Gastroesophageal sphincter (tissue), 4 donors: ENCODE data around the gene KCNK2. TPM values are rescaled to one million over a fixed set of nuclear protein-coding genes. Genes with fewer than 3 reads are reported as not detected.

Experiments
- ATAC-seq: fragments of 150-250 bp; one replicate; pipeline ENCODE4 v1.9.1; 2016; ENCODE audit warnings: mild to moderate bottlenecking, moderate library complexity
- H3K27ac ChIP-seq, 4 donors: fragments of 200-600 bp; sonication (generic) in 3 of 4; 1 replicate in 3 of 4; 2 replicates in 1 of 4; pipeline ENCODE4 v1.5.1; 2016 to 2019
- H3K27me3 ChIP-seq: fragments of 200-600 bp; sonication (generic); one replicate; pipeline ENCODE4 v1.5.1; 2019
- H3K36me3 ChIP-seq, 2 donors: fragments of 200-600 bp; sonication (generic); one replicate each; pipeline ENCODE4 v1.5.1; 2019; ENCODE audit warnings: control low read depth in 1 of 2
- H3K4me1 ChIP-seq, 3 donors: fragments of 200-600 bp; sonication (generic); 1 replicate in 2 of 3; 2 replicates in 1 of 3; pipeline ENCODE4 v1.5.1; 2016 to 2019; ENCODE audit warnings: control low read depth in 2 of 3
- H3K4me3 ChIP-seq, 2 donors: fragments of 200-600 bp; sonication (generic); one replicate each; pipeline ENCODE4 v1.5.1; 2019; ENCODE audit warnings: mild to moderate bottlenecking in 1 of 2, moderate library complexity in 1 of 2
- H3K9me3 ChIP-seq, 3 donors: fragments of 200-600 bp; sonication (generic); one replicate each; pipeline ENCODE4 v1.5.1; 2017 to 2019; ENCODE audit warnings: control low read depth in 2 of 3
- EP300 ChIP-seq: sonication (generic); formaldehyde crosslinking; IDR thresholded peaks from one replicate; pipeline ENCODE4 v1.6.1; 2017; ENCODE audit warnings: antibody characterized with exemption, mild to moderate bottlenecking
- POLR2A ChIP-seq, 2 donors: fragments of 450-650 bp; IDR thresholded peaks; one replicate each; pipeline ENCODE4 v1.6.1; 2017; ENCODE audit warnings: antibody characterized with exemption in 2 of 2, mild to moderate bottlenecking in 2 of 2, moderate library complexity in 1 of 2
- POLR2AphosphoS5 ChIP-seq: sonication (generic); formaldehyde crosslinking; IDR thresholded peaks from one replicate; pipeline ENCODE4 v1.6.1; 2017; ENCODE audit warnings: antibody characterized with exemption
- WGBS, 2 donors: methylation state at CpG; one replicate each; pipeline ENCODE4 v1.1.5; 2018; ENCODE audit warnings: low coverage in 1 of 2; 5-methylcytosine and 5-hydroxymethylcytosine counted together
- total RNA-seq, 4 donors: library from RNA; depleted of rRNA; stranded (reverse); fragments of >200 nt; gene quantifications; one replicate each; pipeline ENCODE4 v1.1.0, GENCODE V29; 2016
- TF ChIP-seq, protein P1 (sequence below), 4 experiments: fragments of 200-600 bp in 2 of 4; fragments of 450-650 bp in 2 of 4; sonication (generic) in 1 of 4; IDR thresholded peaks; one replicate each; pipeline ENCODE4 v1.5.1; 2017 to 2019; ENCODE audit warnings: antibody characterized with exemption in 4 of 4, mild to moderate bottlenecking in 2 of 4, moderate library complexity in 2 of 4

KCNK2 gene
- total RNA-seq, 4 donors from 2014 or later = 1.1 to 3.7 (median 1.6) TPM

DNA sequence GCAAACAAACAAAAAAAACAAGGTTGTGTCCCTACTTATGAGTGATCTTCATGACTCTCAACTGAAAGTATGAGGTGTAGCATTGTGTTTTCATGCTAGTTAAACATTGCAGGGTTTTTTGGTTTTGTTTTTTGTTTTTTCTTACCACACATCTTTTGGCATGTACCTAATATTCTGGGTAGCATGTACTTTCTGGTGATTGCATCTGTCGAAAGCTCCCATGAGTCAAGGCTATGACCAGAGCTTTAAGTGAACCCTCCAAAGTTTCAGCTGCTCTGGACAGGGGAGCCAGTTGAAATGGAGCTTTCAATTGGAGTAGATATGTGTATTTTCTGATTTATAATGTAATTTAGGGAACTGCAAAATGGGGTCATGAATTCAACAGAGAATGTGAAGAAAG, 115.5 kb downstream of the KCNK2 start:
- 100% methylated on average over 1 of the region's 1 CpG; no CpG with 5 or more reads in 1 of the 2 donors for WGBS, 2 donors
- no peak for ATAC-seq

DNA sequence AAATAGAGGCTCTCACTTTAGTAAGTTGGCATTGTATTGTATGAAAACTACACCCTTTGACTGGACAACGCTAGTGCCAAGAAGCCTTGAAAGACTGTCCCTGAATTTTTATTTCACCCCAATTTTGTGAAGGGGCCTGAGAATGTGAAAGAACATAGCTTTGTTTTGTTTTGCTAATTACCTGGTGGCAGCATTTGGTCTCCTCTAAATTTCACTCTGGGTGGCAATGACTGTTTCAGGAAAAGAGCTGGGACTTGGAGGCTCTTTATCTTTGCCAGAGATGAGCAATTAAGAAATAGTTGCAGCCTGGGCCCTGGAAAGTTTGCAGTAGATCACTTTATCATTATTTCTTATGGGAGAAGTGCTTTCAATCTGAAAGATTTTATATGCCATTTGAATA, 117.6 kb downstream of the KCNK2 start:
- Histone ChIP-seq H3K27me3 (no peaks in the 10 kb centered on the region), H3K9me3 (no peaks in the 10 kb centered on the region), H3K4me3 (no peak overlapping the region), H3K36me3 (no peaks in the 10 kb centered on the region), H3K4me1 (no peaks in the 10 kb centered on the region), H3K27ac (no peak overlapping the region)
- TF ChIP-seq POLR2A (IDR thresholded peaks at IDR 0.05) = no peak
- TF ChIP-seq EP300 = no peak
- TF ChIP-seq, protein P1, sequence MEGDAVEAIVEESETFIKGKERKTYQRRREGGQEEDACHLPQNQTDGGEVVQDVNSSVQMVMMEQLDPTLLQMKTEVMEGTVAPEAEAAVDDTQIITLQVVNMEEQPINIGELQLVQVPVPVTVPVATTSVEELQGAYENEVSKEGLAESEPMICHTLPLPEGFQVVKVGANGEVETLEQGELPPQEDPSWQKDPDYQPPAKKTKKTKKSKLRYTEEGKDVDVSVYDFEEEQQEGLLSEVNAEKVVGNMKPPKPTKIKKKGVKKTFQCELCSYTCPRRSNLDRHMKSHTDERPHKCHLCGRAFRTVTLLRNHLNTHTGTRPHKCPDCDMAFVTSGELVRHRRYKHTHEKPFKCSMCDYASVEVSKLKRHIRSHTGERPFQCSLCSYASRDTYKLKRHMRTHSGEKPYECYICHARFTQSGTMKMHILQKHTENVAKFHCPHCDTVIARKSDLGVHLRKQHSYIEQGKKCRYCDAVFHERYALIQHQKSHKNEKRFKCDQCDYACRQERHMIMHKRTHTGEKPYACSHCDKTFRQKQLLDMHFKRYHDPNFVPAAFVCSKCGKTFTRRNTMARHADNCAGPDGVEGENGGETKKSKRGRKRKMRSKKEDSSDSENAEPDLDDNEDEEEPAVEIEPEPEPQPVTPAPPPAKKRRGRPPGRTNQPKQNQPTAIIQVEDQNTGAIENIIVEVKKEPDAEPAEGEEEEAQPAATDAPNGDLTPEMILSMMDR (IDR thresholded peaks at IDR 0.05) = no peak
- TF ChIP-seq POLR2AphosphoS5 = no peak
- no peak for ATAC-seq
- 78 to 80% methylated on average over 1 of the region's 1 CpG for WGBS, 2 donors

More for the DNA sequence above, 115.5 kb downstream of the KCNK2 start:
- Histone ChIP-seq H3K4me3 (no peak overlapping the region), H3K4me1 (no peaks in the 10 kb centered on the region), H3K27me3 (no peaks in the 10 kb centered on the region), H3K27ac (no peak overlapping the region), H3K9me3 (no peaks in the 10 kb centered on the region), H3K36me3 (no peaks in the 10 kb centered on the region)
- TF ChIP-seq, protein P1 (IDR thresholded peaks at IDR 0.05) = no peak
- TF ChIP-seq POLR2AphosphoS5 (no peak), EP300 (no peak), POLR2A (IDR thresholded peaks at IDR 0.05) (no peak)

DNA sequence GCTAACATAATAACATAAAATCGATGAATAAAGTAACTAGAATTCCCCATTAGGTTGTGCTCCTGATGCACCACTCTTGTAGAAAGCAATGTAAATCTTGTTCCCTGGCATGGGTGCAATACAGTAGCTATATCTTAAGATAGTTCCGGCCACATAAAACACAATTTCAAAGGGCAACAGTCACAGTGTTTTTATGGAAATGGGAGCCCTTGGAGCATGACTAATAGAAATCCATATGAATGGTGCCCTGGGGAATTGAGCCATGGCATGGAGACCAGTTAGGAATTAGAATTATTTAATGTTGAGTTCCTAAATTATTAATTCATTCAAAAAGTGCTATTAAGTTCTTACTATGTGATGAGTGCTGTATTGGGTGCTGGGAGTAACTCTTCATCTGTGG, 118.7 kb downstream of the KCNK2 start:
- ATAC-seq = no peak
- Histone ChIP-seq H3K4me3 (no peak overlapping the region), H3K9me3 (no peaks in the 10 kb centered on the region), H3K4me1 (no peaks in the 10 kb centered on the region), H3K36me3 (no peaks in the 10 kb centered on the region), H3K27ac (no peak overlapping the region), H3K27me3 (no peaks in the 10 kb centered on the region)
- 76 to 79% methylated on average over 2 of the region's 2 CpGs for WGBS, 2 donors
- TF ChIP-seq EP300 = no peak

DNA sequence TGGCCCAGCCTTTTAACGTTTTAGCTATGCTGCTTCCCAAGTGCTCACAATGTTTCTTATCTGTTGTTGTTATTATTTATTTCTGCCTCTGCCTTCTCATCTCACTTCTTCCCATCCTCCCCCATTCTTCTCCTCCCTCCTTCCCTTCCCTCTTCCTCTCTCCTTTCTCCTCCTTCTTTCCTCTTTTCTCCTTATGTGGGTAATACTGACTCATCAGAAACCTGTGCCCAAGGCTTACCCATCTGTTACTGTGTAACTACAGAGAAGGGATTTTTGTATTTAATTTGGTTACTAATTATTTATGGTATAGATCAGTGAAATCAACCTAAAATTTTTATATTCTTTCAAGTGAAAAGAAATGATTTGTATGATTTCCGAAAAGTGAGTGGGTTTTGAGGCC, 120.3 kb downstream of the KCNK2 start:
- Histone ChIP-seq H3K36me3 (no peaks in the 10 kb centered on the region), H3K4me1 (no peaks in the 10 kb centered on the region), H3K4me3 (no peak overlapping the region), H3K9me3 (no peaks in the 10 kb centered on the region), H3K27ac (no peak overlapping the region), H3K27me3 (no peaks in the 10 kb centered on the region)
- 75 to 80% methylated on average over 2 of the region's 2 CpGs for WGBS, 2 donors
- no peak for ATAC-seq
- TF ChIP-seq EP300 (no peak), POLR2AphosphoS5 (no peak), POLR2A (IDR thresholded peaks at IDR 0.05) (no peak)
- TF ChIP-seq, protein P1 (IDR thresholded peaks at IDR 0.05) = no peak

DNA sequence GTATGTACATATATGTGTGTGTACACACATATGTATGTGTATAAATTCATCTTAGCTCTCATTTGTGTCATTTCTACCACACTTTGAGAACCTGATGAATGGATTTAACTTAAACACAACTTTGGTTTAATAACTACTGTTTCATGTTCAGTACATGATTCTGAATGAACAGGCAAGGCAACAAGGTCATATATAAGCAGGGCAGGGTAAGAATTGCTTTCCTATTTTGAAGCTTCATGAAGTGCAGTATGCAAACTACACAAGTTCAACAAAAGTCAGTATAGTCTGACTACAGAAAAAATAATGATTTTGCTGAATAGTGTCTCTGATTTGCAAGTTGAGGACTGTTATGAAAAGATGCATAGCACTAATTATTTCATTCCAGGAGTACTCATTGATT, 127.6 kb downstream of the KCNK2 start:
- ATAC-seq = no peak
- Histone ChIP-seq H3K27ac (no peak overlapping the region), H3K4me3 (no peak overlapping the region), H3K4me1 (no peaks in the 10 kb centered on the region), H3K36me3 (no peaks in the 10 kb centered on the region), H3K9me3 (no peaks in the 10 kb centered on the region), H3K27me3 (no peaks in the 10 kb centered on the region)
- TF ChIP-seq, protein P1 (IDR thresholded peaks at IDR 0.05) = no peak
- TF ChIP-seq EP300 (no peak), POLR2A (IDR thresholded peaks at IDR 0.05) (no peak), POLR2AphosphoS5 (no peak)

DNA sequence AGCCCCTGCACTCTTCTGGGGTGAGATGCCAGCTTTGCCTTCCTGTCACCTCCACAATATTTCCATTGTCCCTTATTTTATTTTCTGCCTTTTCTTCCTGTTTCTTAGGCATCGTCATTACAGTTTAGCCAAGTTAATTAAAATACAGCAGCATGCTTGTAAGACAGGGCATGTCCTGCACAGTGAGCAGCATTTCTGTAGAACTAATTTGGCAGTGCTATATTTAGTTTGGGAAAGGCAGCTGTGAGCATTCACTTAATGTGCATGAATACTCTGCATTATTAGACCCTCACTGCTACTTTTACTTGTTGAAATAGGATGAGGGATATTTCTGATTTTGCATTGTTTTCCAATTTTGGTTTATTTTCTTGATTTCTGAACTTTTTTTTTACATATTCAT, 133.3 kb downstream of the KCNK2 start:
- no peaks in the 10 kb centered on the region for H3K4me1 ChIP-seq
- 33 to 50% methylated on average over 1 of the region's 1 CpG for WGBS, 2 donors
- TF ChIP-seq EP300 (no peak), POLR2A (IDR thresholded peaks at IDR 0.05) (no peak), POLR2AphosphoS5 (no peak)
- TF ChIP-seq, protein P1 (IDR thresholded peaks at IDR 0.05) = no peak
- no peaks in the 10 kb centered on the region for H3K9me3 ChIP-seq
- no peak overlapping the region for H3K27ac ChIP-seq
- no peaks in the 10 kb centered on the region for H3K27me3 ChIP-seq
- H3K36me3 ChIP-seq = no peaks in the 10 kb centered on the region
- no peak overlapping the region for H3K4me3 ChIP-seq
- ATAC-seq = no peak
